IgD-negative memory B cell (primary cell): ENCODE data around the gene EDN2. TPM values are rescaled to one million over a fixed set of nuclear protein-coding genes. Genes with fewer than 3 reads are reported as not detected.

Experiments used
- H3K27ac Mint-ChIP-seq, 3 donors: one replicate each; pipeline ENCODE4 v1.8.0; 2020 to 2022; ENCODE audit warnings: mild to moderate bottlenecking in 3 of 3, mixed read lengths in 3 of 3, moderate library complexity in 1 of 3
- H3K27me3 Mint-ChIP-seq: one replicate; pipeline ENCODE4 v1.8.0; 2021; ENCODE audit warnings: mixed read lengths
- H3K36me3 Mint-ChIP-seq: one replicate; pipeline ENCODE4 v1.8.0; 2020; ENCODE audit warnings: mild to moderate bottlenecking, mixed read lengths
- H3K4me1 Mint-ChIP-seq, 3 donors: one replicate each; pipeline ENCODE4 v1.8.0; 2020 to 2022; ENCODE audit warnings: mixed read lengths in 3 of 3, mild to moderate bottlenecking in 1 of 3
- H3K4me3 Mint-ChIP-seq, 4 donors: one replicate each; pipeline ENCODE4 v1.8.0; 2020 to 2022; ENCODE audit warnings: mild to moderate bottlenecking in 4 of 4, mixed read lengths in 4 of 4, moderate library complexity in 3 of 4
- H3K9me3 Mint-ChIP-seq, 3 donors: one replicate each; pipeline ENCODE4 v1.8.0; 2020 to 2021; ENCODE audit warnings: mixed read lengths in 3 of 3, mild to moderate bottlenecking in 1 of 3
- polyA plus RNA-seq: library from polyadenylated mRNA; unstranded; fragments of 300-500 nt; fragmentation: Illumina TruSeq; gene quantifications from one replicate; pipeline ENCODE4 v1.2.3, GENCODE V29; 2021

The EDN2 gene
- polyA plus RNA-seq, 1 donor from 2014 or later = not detected

DNA sequence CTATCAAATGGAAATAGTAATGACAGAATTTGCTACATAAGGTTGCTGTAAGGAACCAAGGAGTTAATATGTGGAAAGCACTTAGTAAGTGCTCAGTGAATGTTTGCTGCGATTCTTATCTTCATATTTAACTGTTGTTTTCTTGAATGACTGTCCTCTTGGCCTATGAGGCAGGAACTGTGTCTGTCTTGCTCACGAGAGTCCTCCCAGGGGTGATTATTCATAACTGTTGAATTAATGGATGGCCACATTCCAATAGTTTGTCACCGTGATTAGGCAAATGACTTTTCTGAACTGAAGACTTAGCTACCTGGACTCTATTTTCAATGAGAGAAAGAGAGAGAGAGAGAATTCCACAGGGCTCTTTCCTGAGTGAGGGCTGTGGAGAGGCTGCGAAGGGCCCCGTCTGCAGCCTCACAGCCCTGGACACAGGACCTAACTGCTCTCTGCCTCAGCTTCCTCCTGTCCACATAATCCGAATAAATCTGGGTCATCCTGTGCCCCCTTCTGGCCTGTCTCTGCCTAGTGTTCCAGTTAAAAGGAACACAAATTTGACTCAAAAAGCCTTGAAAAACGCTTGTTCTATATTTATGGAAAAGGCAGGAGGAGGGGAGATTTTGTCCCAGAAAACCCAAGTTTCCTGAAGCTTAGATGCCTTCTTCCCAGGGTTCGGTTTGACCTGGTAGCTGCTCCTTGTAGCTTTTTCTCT, 8.5 kb downstream of the EDN2 start:
- Mint-ChIP-seq H3K9me3 (no peaks in the 10 kb centered on the region), H3K27me3 (peaks cover 1% of the 10 kb centered on the region), H3K4me3 (no peak overlapping the region), H3K27ac (no peak overlapping the region), H3K36me3 (no peaks in the 10 kb centered on the region), H3K4me1 (no peaks in the 10 kb centered on the region)

DNA sequence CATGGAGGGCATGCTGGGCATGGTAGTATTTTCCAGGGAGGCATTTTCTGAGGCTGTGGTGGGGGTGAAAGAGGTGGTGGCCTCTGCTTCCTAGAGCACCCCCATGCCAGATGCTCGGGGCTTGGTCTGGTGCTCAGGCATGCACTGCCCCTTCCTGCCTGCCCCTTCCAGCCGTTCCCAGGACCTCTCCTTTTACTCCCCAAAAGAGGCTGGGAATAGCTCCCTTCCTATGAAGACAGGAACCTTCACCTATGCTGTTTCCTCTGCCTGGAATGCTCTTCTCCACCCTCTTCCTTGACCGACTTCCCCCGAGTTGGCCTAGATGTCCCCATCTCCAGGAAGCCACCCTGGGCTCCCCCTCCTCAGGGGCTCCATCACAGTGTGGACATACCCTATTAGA, 9.1 kb downstream of the EDN2 start:
- peaks cover 1% of the 10 kb centered on the region for H3K27me3 Mint-ChIP-seq
- H3K36me3 Mint-ChIP-seq = no peaks in the 10 kb centered on the region
- H3K4me1 Mint-ChIP-seq = no peaks in the 10 kb centered on the region
- no peaks in the 10 kb centered on the region for H3K9me3 Mint-ChIP-seq
- no peak overlapping the region for H3K27ac Mint-ChIP-seq
- H3K4me3 Mint-ChIP-seq = no peak overlapping the region

DNA sequence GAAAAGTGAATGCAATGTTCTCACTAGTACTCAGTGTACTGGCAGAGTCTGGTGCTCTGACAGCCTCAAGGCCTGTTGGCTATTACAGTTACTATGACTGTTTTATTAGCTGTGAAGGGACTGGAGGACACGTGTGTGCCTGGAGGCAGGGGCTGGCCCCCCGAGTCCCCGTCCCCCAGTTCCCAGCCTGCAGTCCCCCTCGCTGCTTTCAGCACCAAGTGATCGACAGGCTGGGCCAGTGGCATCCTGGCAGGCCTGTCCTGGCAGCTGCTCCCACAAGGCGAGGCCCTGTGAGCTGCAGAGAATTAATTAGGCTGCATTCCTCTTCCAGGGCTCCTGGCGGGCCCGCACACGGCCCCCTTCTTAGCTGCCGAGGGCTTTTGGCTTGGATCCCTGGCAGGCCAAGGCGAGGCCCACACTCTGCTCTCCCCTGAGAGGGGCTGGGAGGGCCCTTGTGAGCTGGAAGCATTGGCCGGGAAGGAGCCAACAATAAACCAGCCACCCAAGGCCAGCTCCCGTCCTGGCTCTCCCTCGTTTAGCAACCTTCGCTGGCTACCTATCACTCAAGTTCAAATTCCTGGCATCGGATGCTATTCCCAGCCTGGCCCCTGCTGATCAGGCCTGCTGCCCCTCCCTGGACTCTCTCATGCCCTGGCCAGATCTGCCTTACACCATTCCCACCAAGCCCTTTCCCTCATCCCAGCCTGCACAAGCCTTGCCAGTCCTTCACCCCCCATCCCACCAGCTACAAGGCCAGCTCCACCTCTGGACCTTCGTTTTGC, 9.8 kb downstream of the EDN2 start:
- Mint-ChIP-seq H3K27me3 (peaks cover 1% of the 10 kb centered on the region), H3K9me3 (no peaks in the 10 kb centered on the region), H3K4me1 (no peaks in the 10 kb centered on the region), H3K36me3 (no peaks in the 10 kb centered on the region), H3K4me3 (no peak overlapping the region), H3K27ac (no peak overlapping the region)

DNA sequence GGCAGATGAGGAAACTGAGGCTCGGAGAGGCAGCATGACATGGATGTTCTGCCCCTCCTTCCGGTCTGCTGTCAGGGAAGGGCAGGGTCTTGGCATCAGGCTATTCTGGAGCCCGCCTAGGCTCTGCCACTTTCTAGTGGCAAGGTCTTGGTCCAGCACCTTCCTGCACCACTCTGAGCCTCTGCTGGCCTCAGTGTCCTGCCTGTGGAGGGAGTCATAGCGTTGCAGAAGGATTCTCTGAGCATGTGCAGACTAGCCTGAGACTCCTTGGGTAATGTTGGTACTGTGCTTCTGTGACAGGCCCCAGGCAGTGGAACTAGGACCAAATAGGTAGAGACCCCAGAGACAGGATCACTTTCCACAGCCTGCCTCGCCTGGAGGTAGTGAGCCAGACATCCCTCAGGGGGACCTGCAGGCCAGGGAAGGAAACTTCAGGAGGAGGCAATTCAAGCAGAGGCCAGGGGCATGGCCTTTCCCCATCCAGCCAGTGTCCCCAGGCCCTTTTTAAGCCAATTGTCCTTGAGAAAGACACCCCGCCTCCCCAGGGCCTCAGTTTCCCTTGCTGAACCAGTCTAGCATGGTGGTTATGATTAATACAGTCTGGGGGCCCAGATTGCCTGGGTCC, 10.6 kb downstream of the EDN2 start:
- H3K36me3 Mint-ChIP-seq = no peaks in the 10 kb centered on the region
- no peak overlapping the region for H3K27ac Mint-ChIP-seq
- no peak overlapping the region for H3K4me3 Mint-ChIP-seq
- H3K27me3 Mint-ChIP-seq = peaks cover 1% of the 10 kb centered on the region
- H3K4me1 Mint-ChIP-seq = no peaks in the 10 kb centered on the region
- no peaks in the 10 kb centered on the region for H3K9me3 Mint-ChIP-seq

GRCh38 chr1:41471658-41472057, 12.8 kb downstream of the EDN2 start:
- no peaks in the 10 kb centered on the region for H3K36me3 Mint-ChIP-seq
- H3K4me1 Mint-ChIP-seq = no peaks in the 10 kb centered on the region
- peaks cover 3% of the 10 kb centered on the region for H3K27me3 Mint-ChIP-seq
- H3K4me3 Mint-ChIP-seq = no peak overlapping the region
- H3K27ac Mint-ChIP-seq = no peak overlapping the region
- no peaks in the 10 kb centered on the region for H3K9me3 Mint-ChIP-seq

DNA sequence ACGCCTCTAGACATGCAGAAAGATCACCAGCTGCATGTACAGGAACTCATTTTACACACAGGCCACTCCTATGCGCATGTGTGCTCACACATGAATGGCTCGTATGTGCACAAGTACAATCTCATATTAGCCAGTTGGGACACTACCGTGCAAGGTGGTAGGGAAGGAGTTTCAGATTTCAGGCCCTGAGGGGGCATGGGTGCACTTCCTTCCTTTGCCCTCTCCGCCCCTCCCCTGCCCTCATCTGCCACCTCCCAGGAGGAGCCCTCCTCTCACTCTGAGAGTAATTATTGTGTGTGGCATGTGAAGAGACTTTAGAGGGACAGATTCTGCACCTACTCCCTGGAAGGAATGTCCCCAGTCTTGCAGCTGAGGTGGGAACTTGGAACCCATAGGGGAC, 14.8 kb downstream of the EDN2 start:
- Mint-ChIP-seq H3K9me3 (no peaks in the 10 kb centered on the region), H3K27me3 (peaks cover 3% of the 10 kb centered on the region), H3K4me3 (no peak overlapping the region), H3K36me3 (no peaks in the 10 kb centered on the region), H3K27ac (no peak overlapping the region), H3K4me1 (no peaks in the 10 kb centered on the region)

DNA sequence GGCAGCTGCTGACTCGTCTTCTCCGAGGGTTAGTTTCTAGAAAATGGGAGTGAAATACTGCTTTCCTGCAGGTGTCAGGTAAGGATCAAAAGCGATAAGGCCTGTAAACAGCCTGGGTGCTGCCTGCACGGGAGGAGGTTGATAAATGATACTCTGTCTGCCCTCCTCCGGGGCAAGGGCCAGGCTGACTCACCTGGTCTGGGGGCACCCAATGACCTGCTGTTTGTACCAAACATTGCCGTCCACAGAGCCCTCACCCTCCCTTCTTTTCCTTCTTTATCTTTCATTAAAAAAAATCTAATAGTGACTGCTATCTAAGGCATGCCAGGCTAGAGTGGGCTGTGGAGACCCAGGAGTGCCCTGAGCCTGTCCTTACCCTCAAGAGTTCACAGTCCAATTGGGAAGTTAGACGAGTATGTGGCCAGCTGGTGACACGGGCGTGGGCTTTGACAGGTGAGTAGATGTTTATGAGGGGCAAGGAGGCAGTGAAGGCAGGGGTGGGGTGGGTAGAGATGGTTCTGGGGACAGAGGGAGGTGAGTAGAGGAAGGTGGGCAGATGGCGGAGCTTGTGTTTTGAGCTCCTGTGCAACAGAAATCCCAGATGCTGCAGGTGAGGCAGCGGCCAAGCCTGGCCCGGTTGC, 16.2 kb downstream of the EDN2 start:
- H3K4me1 Mint-ChIP-seq = no peaks in the 10 kb centered on the region
- H3K27me3 Mint-ChIP-seq = peaks cover 4% of the 10 kb centered on the region
- H3K36me3 Mint-ChIP-seq = no peaks in the 10 kb centered on the region
- no peak overlapping the region for H3K27ac Mint-ChIP-seq
- H3K9me3 Mint-ChIP-seq = no peaks in the 10 kb centered on the region
- no peak overlapping the region for H3K4me3 Mint-ChIP-seq

GRCh38 chr1:41467673-41468072, 16.8 kb downstream of the EDN2 start:
- Mint-ChIP-seq H3K36me3 (no peaks in the 10 kb centered on the region), H3K4me3 (no peak overlapping the region), H3K27me3 (peaks cover 4% of the 10 kb centered on the region), H3K4me1 (no peaks in the 10 kb centered on the region), H3K9me3 (no peaks in the 10 kb centered on the region), H3K27ac (no peak overlapping the region)

DNA sequence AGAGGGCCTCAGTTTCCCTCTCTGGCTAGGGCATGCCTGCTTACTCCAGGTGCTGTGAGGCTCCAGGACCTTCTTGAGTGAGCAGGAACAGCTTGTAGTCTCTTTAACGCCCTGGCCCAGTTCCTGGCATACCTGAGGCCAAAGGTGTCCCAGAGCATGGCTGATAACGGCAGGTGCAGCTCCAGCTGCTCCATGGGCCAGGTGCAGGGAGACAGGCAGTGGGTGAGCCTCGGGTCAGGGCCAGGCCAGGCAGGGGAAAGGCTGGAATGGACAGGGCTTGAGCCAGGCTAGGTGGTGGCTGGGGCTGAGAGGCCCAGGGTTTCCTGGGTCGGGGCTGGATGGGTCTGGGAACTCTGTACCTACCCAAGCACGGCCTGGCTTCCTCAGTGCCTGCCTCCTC, 18.3 kb downstream of the EDN2 start:
- Mint-ChIP-seq H3K4me3 (no peak overlapping the region), H3K4me1 (no peaks in the 10 kb centered on the region), H3K36me3 (no peaks in the 10 kb centered on the region), H3K27ac (no peak overlapping the region), H3K9me3 (no peaks in the 10 kb centered on the region), H3K27me3 (peaks cover 4% of the 10 kb centered on the region)

- Mint-ChIP-seq H3K27ac (no peak overlapping the region), H3K27me3 (peaks cover 4% of the 10 kb centered on the region), H3K36me3 (no peaks in the 10 kb centered on the region), H3K4me3 (no peak overlapping the region), H3K4me1 (no peaks in the 10 kb centered on the region), H3K9me3 (no peaks in the 10 kb centered on the region)
Measured at GRCh38 chr1:41465741-41466140, 18.7 kb downstream of the EDN2 start.

GRCh38 chr1:41464885-41465284, 19.6 kb downstream of the EDN2 start:
- no peaks in the 10 kb centered on the region for H3K9me3 Mint-ChIP-seq
- H3K36me3 Mint-ChIP-seq = no peaks in the 10 kb centered on the region
- H3K4me3 Mint-ChIP-seq = no peak overlapping the region
- H3K27me3 Mint-ChIP-seq = peaks cover 7% of the 10 kb centered on the region
- H3K4me1 Mint-ChIP-seq = no peaks in the 10 kb centered on the region
- no peak overlapping the region for H3K27ac Mint-ChIP-seq

DNA sequence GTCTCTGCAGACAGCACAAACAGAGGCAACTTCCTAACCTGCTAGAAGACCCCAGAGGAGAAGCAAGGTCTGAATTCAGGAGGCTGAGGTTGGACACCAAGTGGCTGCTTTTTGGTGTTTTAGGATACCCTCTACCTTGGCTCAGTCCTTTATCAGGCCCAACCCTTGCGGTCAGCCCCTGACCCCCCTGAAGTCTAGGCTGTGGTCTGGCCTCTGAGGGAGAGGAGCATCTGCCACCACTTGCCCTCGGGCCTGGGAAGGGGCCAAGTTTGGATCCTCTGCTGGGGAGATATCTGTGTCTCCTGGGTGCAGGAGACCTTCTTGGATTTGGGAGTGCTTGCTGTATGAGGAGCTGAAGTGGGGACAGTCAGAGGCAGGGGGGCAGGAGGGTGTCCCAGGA, 21.0 kb downstream of the EDN2 start:
- no peak overlapping the region for H3K4me3 Mint-ChIP-seq
- H3K27me3 Mint-ChIP-seq = peaks cover 13% of the 10 kb centered on the region
- H3K4me1 Mint-ChIP-seq = no peaks in the 10 kb centered on the region
- H3K9me3 Mint-ChIP-seq = no peaks in the 10 kb centered on the region
- no peaks in the 10 kb centered on the region for H3K36me3 Mint-ChIP-seq
- H3K27ac Mint-ChIP-seq = no peak overlapping the region

GRCh38 chr1:41462680-41463004, 21.8 kb downstream of the EDN2 start:
- Mint-ChIP-seq H3K4me3 (no peak overlapping the region), H3K36me3 (no peaks in the 10 kb centered on the region), H3K4me1 (no peaks in the 10 kb centered on the region), H3K27me3 (peaks cover 13% of the 10 kb centered on the region), H3K9me3 (no peaks in the 10 kb centered on the region), H3K27ac (no peak overlapping the region)

DNA sequence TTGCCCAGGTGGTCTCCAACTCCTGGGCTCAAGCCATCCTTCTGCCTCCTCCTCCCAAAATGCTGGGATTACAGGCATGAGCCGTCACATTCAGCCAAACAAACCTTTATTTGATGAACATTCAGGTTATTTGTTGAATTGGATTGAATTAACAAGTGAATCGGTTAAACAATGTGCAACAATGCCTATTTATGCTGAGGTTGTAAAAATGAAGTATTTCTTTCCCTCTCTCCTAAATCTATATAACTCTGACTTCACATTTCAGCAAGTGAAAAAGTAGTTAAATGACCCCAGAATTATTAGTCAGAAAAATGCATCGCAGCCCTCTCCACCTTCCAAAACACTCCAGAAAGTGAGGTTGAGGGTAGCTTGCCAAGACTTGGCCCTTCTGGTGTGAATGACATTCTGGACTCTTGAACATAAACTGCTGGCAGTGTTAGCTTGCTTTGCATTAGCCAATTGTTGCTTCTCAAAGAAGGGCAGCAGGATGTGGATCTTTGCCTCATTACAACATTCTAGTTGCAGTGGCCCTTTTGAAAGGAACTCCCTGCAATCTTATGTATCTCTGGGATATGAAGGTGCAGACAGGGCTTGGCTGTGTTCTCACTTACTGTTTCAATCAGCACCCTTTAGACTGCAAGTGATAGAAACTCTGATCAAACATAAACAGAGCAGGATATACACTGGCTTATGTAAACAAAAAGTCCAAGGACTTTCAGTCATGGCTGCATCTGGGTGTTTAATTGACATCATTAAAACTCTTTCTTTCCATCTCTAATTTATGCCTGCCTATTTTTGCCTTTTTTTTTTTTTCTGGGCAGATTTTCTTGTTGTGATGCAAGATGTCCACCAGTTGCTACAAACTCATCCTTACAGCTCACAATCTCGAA, 22.4 kb downstream of the EDN2 start:
- Mint-ChIP-seq H3K4me1 (no peaks in the 10 kb centered on the region), H3K4me3 (no peak overlapping the region), H3K9me3 (no peaks in the 10 kb centered on the region), H3K36me3 (no peaks in the 10 kb centered on the region), H3K27me3 (peaks cover 13% of the 10 kb centered on the region), H3K27ac (no peak overlapping the region)
